Stromal cell of bone marrow (primary cell): ENCODE measurements around the gene SPTB.
"Not testable (repeated sequence)": the region's sequence is repeated elsewhere in the genome, so short reads cannot be mapped to it uniquely, and the experiment has no call there.

Source experiments
- DNase-seq: peaks from one replicate; pipeline ENCODE4 v3.0.0-alpha.2; 2012; ENCODE audit warnings: low read depth

SPTB gene

DNA sequence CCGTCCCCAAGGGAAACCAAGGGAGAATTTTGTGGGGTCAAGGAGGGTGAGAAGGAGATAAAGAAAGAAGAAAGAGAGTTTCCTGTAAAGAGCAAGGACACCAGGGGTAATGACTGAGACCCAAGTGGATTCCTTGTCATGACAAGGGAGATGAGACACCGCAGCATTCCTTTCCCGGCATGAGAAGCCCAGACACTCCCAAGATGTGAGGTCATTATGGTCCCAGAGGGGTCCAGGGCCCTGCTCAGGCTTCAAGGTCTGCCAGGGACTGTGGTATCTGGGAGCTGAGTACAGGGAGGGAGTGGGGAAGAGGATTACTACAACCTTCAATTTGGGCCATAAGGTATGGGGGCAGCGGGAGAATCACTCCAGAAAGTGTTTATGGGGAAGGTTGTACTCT is 58.1 kb downstream of the SPTB start:
- DNase-seq, result no peak

DNA sequence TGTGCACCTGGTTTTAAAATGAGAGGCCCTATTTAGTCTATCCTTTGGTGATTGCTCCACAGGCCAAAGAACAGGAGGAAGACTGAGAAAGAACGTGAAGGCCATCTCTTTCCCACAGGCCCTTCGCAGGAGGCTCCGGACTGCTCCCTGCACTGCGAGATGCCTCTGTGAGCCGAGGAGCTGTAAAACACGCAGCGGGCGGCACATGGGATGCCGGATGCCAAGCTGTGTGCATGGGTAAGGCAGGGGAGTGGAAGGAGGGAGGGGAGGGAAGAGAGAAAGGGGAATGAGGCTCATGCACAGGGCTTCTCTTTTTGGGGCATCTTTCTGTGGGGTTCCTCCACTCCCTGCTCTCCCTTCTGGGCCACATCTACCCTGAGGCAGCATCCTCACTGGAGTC is 61.6 kb downstream of the SPTB start:
- DNase-seq, result no peak

DNA sequence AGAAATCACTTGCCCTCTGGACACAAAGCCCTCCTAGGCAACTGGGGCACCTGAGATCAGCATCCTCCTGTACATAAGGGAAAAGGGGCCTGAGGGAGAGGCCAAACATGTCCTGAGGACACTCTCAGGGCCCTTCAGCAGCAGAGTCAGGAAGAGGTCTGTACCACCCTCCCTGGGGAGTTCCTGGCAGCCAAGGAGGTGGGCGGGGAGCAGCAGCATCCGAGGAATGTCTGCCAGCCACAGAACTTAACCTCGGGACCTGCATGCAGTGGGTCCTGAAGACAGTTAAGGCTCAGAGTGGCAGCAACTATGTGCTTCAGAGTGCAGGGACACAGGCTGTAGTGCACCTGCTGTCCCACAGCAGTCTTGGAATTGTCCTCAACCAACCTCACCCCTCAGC is 62.1 kb downstream of the SPTB start:
- DNase-seq, result no peak

DNA sequence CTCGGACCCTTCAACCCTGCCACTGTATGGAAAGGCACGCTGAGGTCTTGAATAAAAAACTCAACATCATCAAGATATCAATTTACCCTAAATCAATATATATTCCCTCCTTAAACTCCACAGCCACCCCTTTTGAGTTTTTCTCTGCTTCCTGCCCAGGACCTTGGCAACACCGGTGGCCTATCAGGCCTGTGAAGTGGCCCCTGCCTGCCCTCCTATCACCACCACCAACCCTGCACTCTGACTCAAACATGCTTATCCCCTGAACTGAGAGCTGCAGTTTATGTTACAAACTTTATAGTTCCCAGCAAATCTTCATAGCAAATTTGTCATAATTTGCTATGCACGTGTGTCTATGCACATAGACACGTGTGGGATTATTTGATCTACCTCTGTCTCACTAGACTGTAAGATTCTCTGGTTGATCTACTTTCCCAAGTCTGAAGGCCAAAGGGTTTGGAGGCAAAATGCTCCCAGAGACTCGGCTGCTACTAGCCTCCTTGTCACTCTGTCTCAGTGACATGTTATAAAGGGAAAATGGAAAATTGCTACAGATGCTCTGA is 63.4 kb downstream of the SPTB start:
- DNase-seq, result no peak

DNA sequence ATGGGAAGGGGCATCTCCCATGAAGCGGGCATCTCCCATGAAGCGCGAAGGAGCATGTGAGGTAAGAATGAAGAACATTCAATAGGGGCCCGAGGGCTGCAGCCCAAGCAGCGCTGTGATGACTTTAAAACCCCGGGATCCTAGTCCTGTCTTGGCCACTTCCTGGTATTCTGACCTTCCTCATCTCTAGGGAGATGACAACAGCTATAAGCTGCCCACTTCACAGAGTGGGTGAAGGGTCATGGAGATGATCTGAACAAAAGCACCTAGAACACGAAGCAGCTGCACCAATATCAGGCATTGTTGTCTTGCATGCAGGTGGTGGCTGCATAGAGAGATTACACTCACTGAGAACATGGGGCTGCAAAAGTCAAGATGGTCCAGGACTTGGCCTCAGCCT is 64.5 kb downstream of the SPTB start:
- no peak for DNase-seq

DNA sequence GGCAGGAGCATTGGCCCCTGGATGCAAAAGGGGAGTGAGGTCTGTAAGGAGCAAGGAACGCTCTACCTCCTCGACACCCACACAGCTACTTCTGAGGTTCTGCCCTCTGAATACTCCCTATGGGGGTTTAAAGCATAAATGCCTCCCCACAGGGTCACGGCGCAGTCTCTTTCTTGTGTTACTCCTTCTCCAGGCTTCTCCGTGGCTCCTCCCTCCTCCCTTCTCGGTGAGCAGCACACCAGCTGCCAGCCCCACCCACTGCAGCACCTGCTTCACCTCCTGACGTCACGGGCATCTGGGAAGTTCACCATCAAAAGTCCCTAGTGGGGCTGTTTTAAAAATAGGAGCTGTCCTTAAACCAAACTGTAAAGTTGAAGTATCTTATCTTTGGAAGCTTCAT is 67.3 kb downstream of the SPTB start:
- DNase-seq, result no peak

DNA sequence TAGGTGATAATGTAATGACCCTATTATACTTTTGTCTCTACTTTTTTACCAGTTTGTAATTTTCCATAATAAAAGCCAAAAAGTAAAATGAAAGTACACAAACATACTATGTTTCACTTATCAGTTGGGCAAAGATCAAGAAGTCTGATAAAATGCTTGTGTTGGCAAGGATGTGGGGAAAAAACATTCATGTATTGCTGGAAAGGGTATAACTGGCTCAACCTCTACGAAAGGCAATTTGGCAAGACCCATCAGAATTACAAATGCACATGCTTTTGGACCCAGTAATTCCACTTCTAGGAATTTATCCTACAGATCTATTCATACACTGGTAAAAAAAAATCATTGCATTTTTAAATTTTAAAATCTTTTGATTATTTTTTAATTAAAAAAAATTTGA is 68.0 kb downstream of the SPTB start:
- peak; percentile 9 for DNase-seq

DNA sequence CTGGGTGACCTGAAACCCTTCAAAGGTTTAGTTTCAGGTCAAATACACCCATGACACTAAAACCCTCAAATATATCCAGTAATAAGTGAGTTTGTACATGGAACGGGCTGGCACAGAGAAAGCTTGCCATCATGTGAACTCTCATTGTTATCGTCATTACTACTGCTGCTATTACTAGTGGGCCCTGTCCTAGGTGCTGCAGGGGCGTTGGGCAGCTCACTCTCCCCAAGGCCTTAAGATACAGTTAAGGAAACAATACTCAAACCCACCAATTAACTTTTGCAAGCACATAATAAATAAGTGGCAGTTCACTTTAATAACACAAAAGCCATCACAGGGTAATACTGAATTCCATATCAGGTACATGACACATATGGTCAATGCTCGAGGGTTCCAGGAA is 71.3 kb downstream of the SPTB start:
- DNase-seq, result no peak

DNA sequence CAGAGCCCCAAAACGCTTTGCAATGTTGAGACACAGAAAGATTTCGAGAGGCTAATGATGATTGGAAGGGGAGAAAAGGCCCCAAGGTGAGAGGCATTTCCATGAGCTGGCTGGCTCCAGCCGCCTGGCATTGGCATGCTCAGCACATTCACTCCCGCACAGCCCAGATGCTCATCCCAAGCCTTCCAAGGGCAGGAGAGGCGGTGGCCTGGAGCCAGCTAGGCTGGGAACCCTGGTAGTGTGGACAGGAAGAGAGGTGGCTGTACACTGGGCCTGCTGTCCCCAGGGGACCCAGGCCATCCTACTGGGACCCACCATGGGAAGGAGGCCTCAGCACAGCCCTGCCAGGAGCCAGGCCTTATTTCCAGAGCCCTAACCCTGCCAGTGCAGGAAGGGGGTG is 72.2 kb downstream of the SPTB start:
- no peak for DNase-seq

DNA sequence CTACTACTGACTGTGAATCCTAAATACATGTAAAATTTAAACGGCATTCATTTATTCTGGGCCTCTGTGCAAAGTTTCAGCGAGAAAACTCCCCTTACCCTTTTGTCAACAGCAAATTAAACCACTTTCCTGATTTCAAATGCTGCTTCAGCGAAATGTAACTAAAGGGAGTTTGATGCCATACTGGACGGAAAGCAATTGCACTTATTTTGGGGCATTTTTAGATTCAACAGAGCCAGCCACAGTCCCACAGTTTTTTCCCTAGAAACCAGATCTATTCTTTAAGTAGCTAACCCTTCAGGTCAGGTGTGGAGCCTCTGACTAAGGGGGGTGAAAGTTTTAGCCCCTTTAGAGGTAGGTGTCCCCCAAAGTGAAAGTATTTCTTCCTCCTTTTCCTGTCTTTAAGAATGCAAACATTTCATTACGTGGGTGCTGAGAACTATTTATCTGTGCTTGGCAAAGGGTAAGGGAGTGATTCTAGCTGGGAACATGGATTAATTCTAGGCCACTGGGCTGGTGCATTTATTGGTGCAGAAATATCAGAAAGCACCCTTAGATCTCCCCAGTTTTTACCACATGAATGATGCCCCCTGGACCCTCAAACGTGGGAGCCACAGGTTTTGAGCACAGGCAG is 72.7 kb downstream of the SPTB start:
- DNase-seq, result no peak

DNA sequence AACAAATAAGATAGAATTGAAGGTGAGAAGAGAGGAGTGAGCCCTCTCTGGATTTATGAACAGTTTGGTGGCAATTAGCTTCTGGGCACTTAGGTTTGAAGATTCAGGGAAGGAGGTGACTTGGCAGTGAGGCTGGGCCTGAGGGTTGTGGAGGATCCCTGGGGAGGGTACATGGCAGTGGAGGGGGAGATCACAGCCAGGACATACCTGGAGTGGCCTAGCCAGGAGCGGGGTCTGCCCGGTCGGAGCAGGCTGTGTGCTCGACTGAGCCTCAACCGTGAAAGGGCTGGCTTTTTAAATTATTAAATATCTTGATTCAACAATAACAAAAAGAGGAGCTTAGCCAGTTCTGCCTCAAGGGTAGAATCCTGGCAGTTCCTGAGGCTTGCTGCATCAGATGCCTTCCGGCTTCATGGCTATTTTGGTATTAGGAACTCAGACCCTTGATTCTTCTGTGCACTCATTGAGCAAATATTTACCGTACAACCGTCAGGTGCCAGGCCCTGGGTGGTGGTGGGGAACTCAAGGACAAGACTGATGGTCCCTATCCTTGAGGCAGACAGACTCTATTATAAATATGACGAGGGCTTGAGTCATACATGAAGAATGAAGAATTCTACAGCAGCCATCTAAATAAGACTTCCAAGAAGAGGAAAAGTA is 73.4 kb downstream of the SPTB start:
- peak; percentile 22 for DNase-seq

DNA sequence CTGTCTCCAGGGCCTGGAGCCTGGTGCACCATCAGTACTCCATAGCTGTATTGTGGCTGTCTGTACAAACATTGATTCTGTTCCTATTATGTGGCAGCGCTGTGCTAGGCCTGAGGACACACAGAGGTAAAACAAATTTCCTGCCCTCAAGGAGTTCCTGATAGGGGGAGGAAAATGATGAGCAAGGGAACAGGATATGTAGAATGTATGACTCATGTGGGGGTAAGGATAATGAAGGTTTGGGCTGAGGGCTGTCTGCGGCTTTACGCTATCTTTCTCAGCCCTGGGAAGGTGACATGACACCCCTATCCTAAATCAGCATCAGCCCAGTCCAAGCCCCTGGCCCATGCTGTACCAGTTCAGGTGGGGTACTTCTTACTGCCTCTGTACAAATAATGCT is 74.1 kb downstream of the SPTB start:
- not testable (repeated sequence) for DNase-seq

DNA sequence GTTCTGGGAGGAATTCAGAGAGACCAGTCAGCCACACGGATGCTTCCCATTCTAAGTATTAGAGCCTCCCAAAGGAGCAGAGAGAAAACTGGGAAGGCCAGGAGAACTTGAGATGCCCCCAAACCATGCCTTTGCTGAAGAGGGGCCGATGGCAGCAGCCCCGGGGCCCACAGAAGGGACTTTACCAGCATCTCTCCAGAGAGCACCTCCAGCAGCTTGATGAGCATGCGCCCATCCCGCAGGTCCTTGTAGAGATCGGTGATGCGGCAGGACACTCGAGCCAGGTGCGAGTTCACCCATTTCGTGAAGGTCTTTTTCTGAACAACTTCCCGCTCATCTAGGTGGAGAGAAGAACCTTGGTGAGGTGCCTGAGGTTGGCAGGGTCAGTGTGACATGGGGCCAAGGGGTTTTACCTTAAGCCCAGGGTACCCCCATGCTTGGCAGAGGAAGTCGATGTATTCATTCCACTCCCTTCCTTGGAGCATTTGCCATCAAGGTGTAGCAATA is 74.9 kb downstream of the SPTB start:
- DNase-seq, result no peak

DNA sequence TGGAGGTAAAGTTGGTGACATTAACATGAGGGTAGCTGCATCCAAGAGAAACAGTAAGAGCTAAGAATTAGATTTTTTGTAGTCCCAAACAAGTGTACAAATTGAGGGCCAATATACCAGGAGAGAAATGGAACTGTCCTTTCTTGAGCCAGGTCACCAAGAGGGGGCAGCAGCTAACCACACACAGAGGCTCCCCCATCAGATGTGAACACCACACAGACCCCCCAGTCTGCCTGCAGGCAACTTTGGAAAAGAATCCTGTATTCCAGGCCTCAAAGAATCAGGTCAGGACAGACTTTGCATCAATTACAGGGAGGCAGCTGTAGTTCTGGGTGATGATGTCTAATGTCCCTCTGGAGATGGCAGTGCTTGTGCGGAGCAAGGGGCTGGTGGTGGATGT is 77.9 kb downstream of the SPTB start:
- DNase-seq, result no peak

DNA sequence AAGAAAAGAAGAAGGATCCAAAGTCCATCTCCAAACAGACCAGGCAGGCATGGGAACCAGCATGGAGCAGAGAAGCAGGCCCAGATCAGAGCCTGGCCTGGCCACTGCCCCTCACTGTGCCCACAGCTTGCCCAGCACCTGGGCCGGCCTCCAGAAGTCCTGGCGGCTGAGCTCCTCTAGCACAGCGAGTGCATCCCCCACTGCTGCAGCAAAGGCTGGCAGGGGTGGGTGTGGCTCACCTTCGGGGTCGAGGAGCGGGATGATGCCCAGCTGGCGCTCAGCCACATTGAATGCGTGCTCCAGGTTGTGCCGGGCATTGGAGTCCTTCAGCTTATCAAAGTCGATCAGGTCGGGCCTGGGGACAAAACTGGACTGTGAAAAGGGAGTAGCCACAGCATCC is 78.7 kb downstream of the SPTB start:
- no peak for DNase-seq

DNA sequence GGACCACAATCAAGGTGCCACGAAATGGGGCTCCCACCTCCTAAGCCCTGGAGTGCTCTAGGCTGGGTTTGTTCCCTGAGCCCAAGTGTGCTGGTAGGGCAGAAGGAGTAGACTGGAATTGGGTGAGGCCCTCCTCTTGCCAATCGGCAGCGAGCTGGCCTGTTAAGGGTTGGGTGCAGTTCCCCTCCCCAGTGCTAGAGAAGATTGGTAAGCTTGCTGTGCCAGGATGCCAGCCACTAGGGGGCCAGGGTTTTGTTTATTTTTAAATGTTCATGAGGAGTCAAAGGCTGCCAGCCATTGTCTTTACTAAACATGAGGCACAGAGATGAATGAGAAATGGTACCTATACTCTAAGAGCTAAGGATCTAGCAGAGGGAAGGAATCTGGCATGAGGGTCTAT is 79.7 kb downstream of the SPTB start:
- no peak for DNase-seq

DNA sequence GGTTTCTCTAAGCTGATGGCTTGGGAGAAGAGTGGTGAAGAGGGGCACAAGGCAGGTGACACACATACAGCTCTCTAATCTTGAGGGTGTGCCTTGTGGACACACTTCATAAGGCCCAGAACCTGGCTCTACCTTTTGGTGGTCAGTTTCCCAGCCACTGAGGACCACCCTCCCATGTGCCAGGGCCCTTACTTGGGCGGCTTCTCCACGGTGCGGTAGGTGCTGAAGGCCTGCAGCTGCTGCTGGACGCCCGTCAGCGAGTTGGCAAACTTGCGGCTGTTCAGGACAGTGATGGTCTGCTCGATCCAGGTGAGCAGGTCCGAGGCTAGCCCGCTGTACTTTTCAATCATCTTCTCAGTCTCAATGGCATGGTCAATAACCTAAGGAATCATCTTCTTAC is 80.2 kb downstream of the SPTB start:
- no peak for DNase-seq

DNA sequence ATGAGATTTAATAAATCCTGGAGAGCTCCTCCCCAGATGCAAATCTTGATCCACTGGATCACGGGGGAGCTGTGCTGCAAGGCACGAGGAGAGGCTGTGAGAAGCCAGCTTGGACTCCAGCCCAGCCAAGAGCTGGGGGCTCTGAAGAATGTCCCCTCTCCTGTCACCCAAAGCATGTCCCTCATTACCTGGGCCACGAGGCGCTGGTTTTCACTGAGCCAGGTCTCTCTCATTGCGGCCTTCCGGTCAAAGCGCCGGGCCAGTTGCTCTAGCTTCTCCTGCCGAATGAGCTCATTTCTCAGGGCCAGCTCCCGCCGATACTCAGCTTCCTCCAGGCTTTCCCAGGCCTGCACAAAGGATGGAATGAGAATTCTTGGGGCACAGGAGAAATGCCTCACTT is 83.3 kb downstream of the SPTB start:
- no peak for DNase-seq

DNA sequence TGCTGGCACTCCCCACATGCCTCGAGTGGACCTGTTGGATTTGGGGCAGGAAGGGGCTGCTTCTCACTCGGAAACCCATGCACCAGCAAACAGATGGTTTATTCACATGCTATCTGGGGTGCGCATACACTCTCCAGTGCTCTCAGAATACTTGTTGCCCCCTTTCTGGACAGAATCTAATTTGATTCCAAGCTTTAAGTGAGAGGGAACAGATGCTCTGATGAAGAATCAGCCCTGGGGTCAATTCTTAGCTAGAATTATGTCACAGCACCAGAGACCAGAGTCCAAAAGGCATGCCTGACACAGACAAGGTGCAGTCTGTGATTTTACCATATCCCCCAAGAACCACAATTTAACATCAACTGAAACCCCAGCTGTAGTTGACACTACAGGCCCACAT is 83.8 kb downstream of the SPTB start:
- DNase-seq, result no peak

DNA sequence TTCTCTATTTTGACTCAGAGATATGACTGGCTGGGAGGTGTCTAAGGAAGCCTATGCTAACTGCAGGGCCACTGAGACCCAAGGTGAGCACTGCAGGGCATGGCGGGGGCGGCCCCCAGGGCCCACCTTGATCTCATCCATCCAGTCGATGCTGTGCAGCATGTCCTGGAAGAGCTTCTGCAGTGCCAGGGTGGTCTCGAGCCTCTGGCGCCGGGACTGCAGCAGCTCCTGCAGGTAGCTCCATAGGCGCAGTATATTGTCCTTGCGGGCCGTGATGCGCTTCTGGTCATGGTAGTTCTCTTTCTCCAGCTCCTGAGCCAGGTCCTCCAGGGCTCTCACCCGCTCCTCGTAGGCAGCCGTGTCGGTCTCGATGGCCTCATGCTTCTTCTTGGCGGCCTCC is 84.5 kb downstream of the SPTB start:
- DNase-seq, result no peak

DNA sequence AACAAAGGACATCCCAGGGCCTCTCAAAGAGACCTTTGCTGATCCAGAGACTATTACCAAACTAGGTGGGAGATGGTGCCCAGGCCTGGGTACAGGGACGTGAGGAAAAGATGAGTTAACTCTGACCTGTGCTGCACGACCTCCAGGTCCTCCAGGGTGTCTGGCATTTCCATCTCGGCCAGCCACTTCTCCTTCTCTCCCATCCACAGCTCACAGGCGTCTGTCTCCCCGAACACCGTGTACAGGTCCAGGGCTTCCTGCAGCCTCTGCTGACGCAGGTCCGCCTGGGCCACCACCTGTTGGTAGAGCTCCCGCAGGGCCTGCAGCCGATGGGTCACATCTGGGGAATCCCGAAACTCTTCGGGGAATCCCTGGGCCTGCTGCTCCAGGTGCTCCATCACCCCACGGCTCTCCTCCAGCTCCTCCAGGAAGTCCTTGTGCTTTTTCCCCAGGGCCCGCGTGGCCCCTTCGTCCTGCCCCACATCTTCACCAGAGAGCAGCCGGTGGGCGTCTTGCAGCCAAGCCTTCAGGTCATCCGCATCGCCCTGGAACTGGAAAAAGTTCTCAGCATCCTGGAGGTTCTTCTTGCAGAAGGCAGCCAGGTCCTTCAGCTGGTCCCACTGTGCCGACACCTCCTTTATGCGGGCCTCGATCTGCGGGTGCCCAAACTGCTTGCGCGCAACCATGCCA is 86.7 kb downstream of the SPTB start:
- no peak for DNase-seq

DNA sequence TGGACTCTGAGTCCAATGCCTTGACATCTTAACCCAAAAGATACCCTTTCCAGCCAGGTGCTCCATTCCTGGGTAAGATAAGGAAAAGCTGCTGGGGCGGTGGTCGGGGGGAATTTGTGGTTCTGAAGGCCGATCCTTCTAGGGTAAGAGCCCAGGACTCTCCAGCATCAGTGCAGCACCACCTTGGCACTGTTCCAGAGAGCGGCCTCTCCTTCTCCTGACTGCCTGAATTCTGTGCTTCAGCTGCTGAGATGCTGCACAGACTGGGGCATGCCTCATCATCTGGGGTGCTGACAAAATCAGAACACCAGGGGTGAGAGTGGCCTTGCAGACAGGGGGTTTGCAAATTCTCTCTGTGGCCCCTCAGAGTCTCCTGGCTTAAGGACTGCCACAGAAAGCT is 87.5 kb downstream of the SPTB start:
- DNase-seq, result no peak

DNA sequence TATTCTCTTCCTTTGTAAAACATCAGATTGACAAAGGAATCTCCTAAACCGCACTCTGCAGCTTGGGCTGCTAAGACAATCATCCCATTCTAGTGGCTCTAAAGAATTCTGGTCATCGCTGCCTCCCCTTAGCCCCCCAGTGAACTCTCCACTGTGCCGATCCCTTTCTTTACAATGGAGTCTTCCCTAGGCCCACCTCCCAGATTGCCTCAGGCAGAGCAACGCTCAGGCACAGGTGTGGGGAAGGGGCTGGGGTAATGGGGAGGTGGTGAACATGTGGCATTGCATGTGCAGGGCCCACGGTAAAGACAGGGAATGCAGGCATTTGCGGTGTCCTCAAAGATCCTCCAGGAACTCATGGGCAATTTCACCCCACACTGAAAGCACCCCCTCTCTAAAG is 89.2 kb downstream of the SPTB start:
- DNase-seq, result no peak
